Small intestine (tissue), 7 donors: Measurements from ENCODE around the gene LACTBL1. TPM values are rescaled to one million over a fixed set of nuclear protein-coding genes. Genes with fewer than 3 reads are reported as not detected.

Experiments
- DNase-seq, 2 donors: peaks; one replicate each; pipeline versions ENCODE4 v3.0.0 to v3.0.0-alpha.2; 2013
- FAIRE-seq: peaks from 2 replicates; lab custom pipeline; 2012; peaks lifted over from hg19 to GRCh38; lab: Jason Lieb, UNC
- H3K27ac ChIP-seq, 3 donors: one replicate each; pipeline ENCODE4 v1.5.1; 2013; ENCODE audit warnings: low read length in 2 of 3, mild to moderate bottlenecking in 2 of 3, control low read depth in 1 of 3, inconsistent platforms in 1 of 3, low read depth in 1 of 3, moderate library complexity in 1 of 3
- H3K27me3 ChIP-seq, 3 donors: one replicate each; pipeline ENCODE4 v1.6.1; 2013; ENCODE audit warnings: low read length in 3 of 3, inconsistent platforms in 1 of 3; ENCODE audit not compliant: control insufficient read depth in 3 of 3, insufficient read depth in 3 of 3
- H3K36me3 ChIP-seq, 3 donors: one replicate each; pipeline ENCODE4 v1.6.1; 2013; ENCODE audit warnings: low read length in 3 of 3, inconsistent platforms in 1 of 3, low read depth in 1 of 3, mild to moderate bottlenecking in 1 of 3, moderate library complexity in 1 of 3; ENCODE audit not compliant: control insufficient read depth in 3 of 3, insufficient read depth in 2 of 3
- H3K4me1 ChIP-seq, 3 donors: one replicate each; pipeline ENCODE4 v1.6.1; 2013; ENCODE audit warnings: low read length in 2 of 3, inconsistent platforms in 1 of 3, low read depth in 1 of 3, mild to moderate bottlenecking in 1 of 3, moderate library complexity in 1 of 3; ENCODE audit not compliant: control insufficient read depth in 3 of 3, insufficient read depth in 2 of 3
- H3K4me3 ChIP-seq, 3 donors: one replicate each; pipeline ENCODE4 v1.5.1; 2013; ENCODE audit warnings: low read length in 3 of 3, control low read depth in 1 of 3, inconsistent platforms in 1 of 3, low read depth in 1 of 3, mild to moderate bottlenecking in 1 of 3, moderate library complexity in 1 of 3
- H3K9me3 ChIP-seq, 2 donors: one replicate each; pipeline ENCODE4 v1.6.1; 2013; ENCODE audit warnings: low read depth in 1 of 2, low read length in 1 of 2; ENCODE audit not compliant: control insufficient read depth in 2 of 2, insufficient read depth in 1 of 2
- WGBS, 3 donors: extraction: QIAGEN DNeasy Blood & Tissue Kit; methylation state at CpG; one replicate each; pipeline ENCODE4 v1.1.7; 2013; 5-methylcytosine and 5-hydroxymethylcytosine counted together
- polyA plus RNA-seq, 4 donors: library from polyadenylated mRNA; stranded (reverse) in 3 of 4; unstranded in 1 of 4; fragments of 200-250 nt in 3 of 4; fragments of 120-200 nt in 1 of 4; gene quantifications; one replicate each; pipeline versions ENCODE4 v1.2.1 to v1.2.3, GENCODE V29; 2013
- donor health status: healthy with polysubstance abuse.
- donor health status: control.
- donor health status: control.
- donor health status: Bipolar disorder and iron deficiency.
- donor health status: healthy.

Gene LACTBL1
- polyA plus RNA-seq, 4 donors: not detected

DNA sequence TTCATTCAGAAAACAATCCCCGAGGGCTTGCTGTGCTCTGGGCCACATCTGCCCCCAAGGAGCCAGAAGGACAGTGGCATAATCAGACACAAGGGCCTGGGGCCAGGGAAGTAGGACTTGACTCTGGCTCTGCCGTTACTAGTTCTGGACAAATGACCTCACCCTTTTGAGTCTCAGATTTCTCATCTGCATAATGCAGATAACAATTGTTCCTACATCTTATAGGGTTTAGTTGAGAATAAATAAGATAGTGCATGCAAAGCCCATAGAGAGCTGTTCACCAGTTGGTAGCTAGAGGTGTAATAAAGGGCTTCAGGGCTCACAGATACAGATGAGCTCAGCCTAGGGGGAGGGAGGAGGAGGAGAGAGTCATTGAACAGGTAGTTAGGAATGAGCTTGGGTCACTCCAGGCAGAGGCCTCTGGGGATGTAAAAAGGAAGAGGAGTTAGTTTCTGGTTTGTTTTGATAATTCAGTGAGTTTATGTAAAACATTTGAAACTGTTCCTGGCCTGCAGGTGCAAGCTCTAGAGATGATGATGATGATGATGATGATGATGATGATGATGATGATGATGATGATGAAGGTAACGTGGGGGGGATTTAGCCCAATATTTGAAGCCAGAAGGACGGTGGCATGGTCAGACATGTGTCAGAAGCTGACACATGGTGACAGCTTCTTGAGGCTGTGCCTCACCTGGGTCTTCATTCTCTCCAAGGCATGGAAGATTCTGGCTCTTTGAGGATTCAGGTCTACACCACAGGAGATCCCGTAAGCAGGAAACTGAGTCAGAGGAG lies 858 bp downstream of the LACTBL1 start:
- no peak for FAIRE-seq
- 56 to 66% (median 62%) methylated on average over 5 of the region's 5 CpGs for WGBS, 3 donors
- Histone ChIP-seq H3K9me3 (no peaks in the 10 kb centered on the region), H3K36me3 (no peaks in the 10 kb centered on the region), H3K4me1 (peaks cover 0 to 6% (median 0%) of the 10 kb centered on the region in 3 donors), H3K4me3 (no peak overlapping the region), H3K27me3 (peaks cover 0 to 2% (median 0%) of the 10 kb centered on the region in 3 donors), H3K27ac (no peak overlapping the region)
- no peak for DNase-seq

DNA sequence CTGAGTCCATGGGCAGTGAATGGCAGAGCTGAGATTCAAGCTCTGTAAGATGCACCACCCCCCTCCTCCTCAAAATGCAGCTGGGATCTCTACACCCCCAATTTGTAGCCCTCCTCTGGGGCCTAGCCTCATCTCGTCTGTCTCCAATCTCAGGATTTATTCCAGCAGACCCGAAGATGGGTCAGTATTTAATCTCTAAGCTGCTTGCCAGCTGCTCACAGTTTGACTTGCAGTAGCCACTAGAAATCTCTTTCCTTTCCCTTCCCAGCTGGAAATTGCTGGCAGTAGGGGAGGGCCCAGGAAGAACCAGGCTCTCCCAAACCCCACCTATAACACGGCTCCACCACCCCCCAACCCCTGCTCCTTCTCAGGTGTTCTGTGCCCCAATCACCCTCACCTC lies 1.5 kb downstream of the LACTBL1 start:
- FAIRE-seq: no peak

DNA sequence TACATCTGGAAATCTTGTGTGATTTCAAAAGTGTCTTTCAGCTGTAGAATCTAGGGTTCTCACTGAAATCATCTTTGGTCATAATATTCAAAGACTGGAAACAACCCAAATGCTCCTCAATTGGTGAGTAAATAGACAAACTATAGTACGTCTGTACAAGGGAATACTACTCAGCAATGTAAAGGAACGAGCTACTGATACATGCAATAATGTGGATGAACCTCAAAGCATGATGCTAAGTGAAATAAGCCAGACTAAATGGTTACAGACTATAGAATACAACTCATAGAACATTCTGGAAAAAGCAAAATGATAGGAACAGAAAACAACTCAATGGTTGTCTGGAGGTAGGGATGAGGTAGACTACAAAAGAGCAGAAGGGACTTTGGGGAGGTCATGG lies 2.6 kb downstream of the LACTBL1 start:
- H3K9me3 ChIP-seq: peaks cover 0 to 5% of the 10 kb centered on the region in 2 donors
- WGBS, 3 donors: 71 to 85% (median 74%) methylated on average over 2 of the region's 2 CpGs
- DNase-seq (no peak), FAIRE-seq (no peak)
- no peak overlapping the region for H3K4me3 ChIP-seq
- H3K36me3 ChIP-seq: no peaks in the 10 kb centered on the region
- peaks cover 0 to 6% (median 0%) of the 10 kb centered on the region in 3 donors for H3K4me1 ChIP-seq
- H3K27ac ChIP-seq: no peak overlapping the region
- H3K27me3 ChIP-seq: peaks cover 0 to 2% (median 0%) of the 10 kb centered on the region in 3 donors

More for the DNA sequence above, 1.5 kb downstream of the LACTBL1 start:
- WGBS, 3 donors: 44 to 52% (median 49%) methylated on average over 3 of the region's 3 CpGs
- Histone ChIP-seq H3K27me3 (peaks cover 0 to 2% (median 0%) of the 10 kb centered on the region in 3 donors), H3K4me1 (peaks cover 0 to 6% (median 0%) of the 10 kb centered on the region in 3 donors), H3K36me3 (no peaks in the 10 kb centered on the region), H3K27ac (no peak overlapping the region), H3K9me3 (peaks cover 0 to 5% of the 10 kb centered on the region in 2 donors), H3K4me3 (no peak overlapping the region)
- no peak for DNase-seq

DNA sequence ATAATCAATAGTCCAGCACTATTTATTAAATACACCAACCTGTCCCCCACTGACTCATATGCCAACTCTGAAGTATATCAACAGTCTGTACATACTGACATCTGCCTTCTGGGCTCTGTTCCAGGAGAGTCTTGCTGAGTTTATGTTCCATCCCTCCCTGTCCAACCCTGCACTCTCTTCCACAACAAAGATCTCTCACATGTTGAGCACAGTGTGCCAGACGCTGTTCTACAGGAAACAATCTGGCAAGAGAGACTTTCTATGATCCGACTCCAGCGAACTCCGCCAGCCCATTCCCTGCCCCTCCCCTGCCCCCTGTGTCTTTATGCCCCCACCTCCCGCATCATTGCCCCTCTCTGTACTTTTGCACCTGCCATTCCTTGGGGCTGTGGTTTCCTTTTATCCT lies 3.4 kb downstream of the LACTBL1 start:
- Histone ChIP-seq H3K27me3 (peaks cover 0 to 2% (median 0%) of the 10 kb centered on the region in 3 donors), H3K4me1 (peaks cover 0 to 6% (median 0%) of the 10 kb centered on the region in 3 donors), H3K36me3 (no peaks in the 10 kb centered on the region), H3K9me3 (peaks cover 0 to 5% of the 10 kb centered on the region in 2 donors), H3K4me3 (no peak overlapping the region), H3K27ac (no peak overlapping the region)
- 2 to 11% (median 7%) methylated on average over 5 of the region's 5 CpGs for WGBS, 3 donors
- peak; percentile 56 to 64 for DNase-seq
- FAIRE-seq: no peak

DNA sequence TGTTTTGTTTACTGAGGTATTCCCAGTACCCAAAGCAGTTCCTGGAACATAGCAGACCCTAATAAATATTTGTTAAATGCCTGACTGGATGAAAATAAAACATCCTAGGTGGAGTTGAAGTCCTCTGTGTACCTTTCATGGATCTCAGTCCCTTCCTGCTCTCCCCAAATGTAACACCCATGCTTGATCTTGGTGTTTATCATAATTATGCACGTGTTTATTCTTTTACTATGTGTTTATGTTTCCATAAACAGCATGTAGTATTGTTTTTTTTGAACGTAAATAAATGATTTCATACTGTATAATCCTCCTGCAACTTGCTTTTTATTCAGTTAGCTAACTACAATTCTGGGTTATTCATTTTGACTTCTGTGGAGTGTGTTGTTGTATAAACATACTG lies 4.8 kb downstream of the LACTBL1 start:
- H3K4me3 ChIP-seq: no peak overlapping the region
- H3K9me3 ChIP-seq: peaks cover 0 to 5% of the 10 kb centered on the region in 2 donors
- DNase-seq (no peak), FAIRE-seq (no peak)
- H3K36me3 ChIP-seq: no peaks in the 10 kb centered on the region
- H3K27me3 ChIP-seq: peaks cover 0 to 2% (median 0%) of the 10 kb centered on the region in 3 donors
- WGBS, 3 donors: 34 to 63% (median 61%) methylated on average over 2 of the region's 2 CpGs
- H3K4me1 ChIP-seq: peaks cover 0 to 6% (median 0%) of the 10 kb centered on the region in 3 donors
- no peak overlapping the region for H3K27ac ChIP-seq

DNA sequence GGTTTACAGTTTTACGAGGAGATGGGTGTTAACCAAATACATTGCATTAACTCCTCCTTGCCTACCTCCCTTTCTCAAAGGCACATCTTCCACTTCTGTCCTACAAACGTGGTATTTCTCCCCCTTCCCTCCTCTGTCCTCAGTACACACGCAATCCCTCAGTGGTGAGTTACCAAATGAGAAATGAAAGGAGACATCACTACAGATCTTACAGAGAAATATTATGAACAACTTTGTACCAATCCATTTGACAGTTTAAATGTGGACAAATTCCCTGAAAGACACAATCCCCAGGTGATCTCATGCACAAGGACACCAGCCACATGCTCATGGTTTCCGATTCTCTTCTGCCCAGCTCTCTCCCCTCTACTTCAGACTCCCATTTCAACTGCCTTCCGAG lies 6.4 kb downstream of the LACTBL1 start:
- Histone ChIP-seq H3K36me3 (no peaks in the 10 kb centered on the region), H3K27ac (no peak overlapping the region), H3K9me3 (peaks cover 0 to 5% of the 10 kb centered on the region in 2 donors), H3K4me3 (no peak overlapping the region), H3K4me1 (peaks cover 0 to 4% (median 0%) of the 10 kb centered on the region in 3 donors), H3K27me3 (peaks cover 0 to 2% (median 0%) of the 10 kb centered on the region in 3 donors)
- no peak for DNase-seq
- WGBS, 3 donors: 74 to 81% (median 78%) methylated on average over 5 of the region's 5 CpGs
- FAIRE-seq: no peak

DNA sequence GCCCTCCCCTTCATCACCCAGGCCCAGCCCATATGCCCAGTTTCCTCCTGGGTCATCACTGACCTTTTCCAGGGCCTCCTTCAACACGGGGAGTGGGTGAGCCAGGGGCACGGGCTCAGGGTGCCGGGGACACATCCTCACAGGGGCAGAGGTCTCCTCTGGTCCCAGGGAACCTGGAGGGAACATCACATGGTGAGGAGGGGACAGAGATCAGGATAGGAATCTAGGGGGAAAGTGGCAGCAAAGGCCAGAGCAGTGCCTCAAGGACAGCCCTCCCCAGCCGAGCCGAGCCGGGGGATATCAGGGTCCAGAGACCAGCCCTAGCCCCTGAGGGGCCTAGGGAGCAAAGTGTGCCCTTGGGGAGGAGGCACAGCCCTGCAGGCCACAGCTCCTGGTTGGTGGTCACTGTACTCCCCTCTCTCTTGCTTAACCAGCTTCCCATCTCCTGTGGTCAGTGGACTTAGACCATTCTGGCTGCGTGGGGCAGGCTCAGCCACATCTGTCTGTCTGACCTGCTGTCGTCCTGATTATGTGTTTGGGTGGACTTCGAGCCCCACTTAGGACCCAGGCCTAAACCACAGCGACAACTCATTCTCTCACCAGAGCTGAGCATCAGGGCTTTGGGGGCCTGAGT lies 9.5 kb downstream of the LACTBL1 start:
- no peaks in the 10 kb centered on the region for H3K27me3 ChIP-seq
- no peak for FAIRE-seq
- no peak overlapping the region for H3K4me3 ChIP-seq
- H3K9me3 ChIP-seq: peaks cover 0 to 5% of the 10 kb centered on the region in 2 donors
- 75 to 84% (median 77%) methylated on average over 9 to 10 of the region's 10 CpGs for WGBS, 3 donors
- H3K36me3 ChIP-seq: no peaks in the 10 kb centered on the region
- H3K27ac ChIP-seq: no peak overlapping the region
- H3K4me1 ChIP-seq: no peaks in the 10 kb centered on the region
- DNase-seq: peak in 1 of 2 donors; percentile 32

DNA sequence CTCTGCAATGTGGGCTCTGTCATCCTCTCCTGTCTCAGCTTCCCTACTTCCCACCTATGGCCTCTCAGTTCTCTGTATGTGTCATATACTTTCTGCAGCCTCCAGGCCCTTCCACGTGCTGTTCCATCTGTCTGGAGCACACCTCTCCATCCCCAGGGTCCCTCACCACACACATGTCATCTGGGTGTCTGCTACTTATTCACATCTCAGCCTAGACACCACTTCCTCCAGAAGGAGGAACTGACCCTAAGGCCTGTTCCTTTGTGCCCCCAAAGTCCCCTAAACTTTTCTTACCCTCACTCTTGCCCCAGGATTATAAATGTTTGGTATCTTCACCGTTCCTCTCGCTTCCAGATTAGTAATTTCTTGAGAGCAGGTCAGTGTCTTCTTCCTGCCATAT lies 10.1 kb downstream of the LACTBL1 start:
- Histone ChIP-seq H3K4me3 (no peak overlapping the region), H3K4me1 (no peaks in the 10 kb centered on the region), H3K9me3 (peaks cover 0 to 5% of the 10 kb centered on the region in 2 donors), H3K27ac (no peak overlapping the region), H3K36me3 (no peaks in the 10 kb centered on the region), H3K27me3 (no peaks in the 10 kb centered on the region)
- FAIRE-seq: no peak
- WGBS, 3 donors: 44 to 64% (median 61%) methylated on average over 3 of the region's 3 CpGs
- DNase-seq: no peak
